ENCODE results near the gene BTBD16.
A peak's percentile ranks its signal among the peaks of the same experiment; 100 is the strongest.

The BTBD16 gene

GRCh38 chr10:122271076-122271475 lies at the start of gene BTBD16:
TSS of gene BTBD16 (plus strand) at chr10:122271296. CDS start at chr10:122275082, 3,786 bp downstream.
- DNase-seq = no peak

DNA sequence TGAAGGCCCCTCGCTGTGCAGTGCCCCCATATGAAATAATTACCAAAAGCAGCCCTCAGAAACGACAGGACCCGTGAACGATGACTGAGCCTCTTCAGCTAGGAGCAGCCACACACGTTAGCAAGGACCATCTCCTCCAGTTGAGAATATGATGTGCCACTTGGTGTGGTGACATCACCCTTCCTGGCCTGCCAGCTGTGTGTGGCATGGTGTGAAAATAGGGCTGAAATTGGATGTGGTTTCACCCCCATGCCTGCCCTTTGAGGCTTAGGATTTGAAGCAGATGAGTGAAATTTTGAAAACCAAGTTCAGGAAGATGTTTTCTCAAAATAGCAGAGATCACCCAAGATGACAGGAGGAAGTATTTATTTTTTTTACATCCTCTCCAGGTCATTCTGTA lies 49.1 kb upstream of the BTBD16 start:
- DNase-seq = peak; percentile 10

DNA sequence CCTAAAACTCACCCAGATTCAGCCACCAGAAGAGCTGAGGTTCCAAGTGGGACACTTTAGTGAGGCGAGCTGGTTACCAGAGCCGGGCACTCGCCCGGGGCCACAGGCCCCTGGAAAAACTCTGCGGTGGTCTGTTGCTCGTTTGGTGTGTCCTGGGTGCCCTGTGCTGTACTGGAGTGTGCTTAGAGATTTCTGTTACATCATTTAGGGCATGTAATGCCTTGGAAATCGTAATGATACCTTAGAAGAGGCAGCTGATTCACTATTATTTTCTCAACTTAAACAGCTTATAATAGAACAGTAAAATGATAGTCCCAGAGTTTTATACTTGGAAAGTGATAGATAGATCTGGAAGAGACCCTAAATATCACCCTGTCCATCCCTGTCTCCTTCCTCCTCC lies 48.5 kb upstream of the BTBD16 start:
- DNase-seq = no peak

DNA sequence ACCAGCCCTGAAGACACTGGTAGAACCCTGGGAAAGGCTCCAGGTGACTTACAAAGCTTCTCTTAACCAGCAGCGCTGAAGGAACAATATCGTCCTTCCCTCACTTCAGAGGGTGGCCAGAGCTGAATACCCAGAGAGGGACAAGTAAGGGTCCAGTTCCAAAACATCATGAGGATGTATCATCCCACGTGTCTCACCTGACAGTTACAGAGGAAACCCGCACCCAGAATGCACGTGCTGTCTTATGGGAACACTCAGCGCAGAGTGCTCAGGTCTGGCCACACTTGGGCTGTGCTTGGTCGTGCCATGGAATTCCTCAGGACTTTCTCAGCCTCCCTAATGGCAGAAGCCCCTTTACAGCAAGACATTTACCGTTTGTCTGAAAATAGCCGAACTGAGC lies 46.9 kb upstream of the BTBD16 start:
- no peak for DNase-seq

DNA sequence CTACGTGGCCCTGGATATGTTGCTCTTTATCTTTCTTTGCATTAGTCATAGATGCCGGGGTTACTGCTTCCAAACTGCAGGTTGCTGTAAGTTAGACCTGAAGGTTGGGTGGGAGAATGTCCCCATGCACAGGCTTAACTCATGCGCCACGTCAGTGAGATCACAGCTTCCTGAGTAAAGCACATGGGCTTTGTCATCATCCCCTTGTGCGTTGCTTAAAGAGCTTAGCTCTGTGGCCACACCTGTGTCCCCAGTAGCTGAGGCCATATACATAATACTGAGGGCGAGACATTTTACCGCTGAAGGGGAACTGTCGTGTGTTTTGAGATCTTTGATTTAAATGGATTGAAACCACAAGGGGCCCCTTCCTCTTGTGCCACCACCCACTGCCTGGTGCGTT lies 45.8 kb upstream of the BTBD16 start:
- DNase-seq = no peak

DNA sequence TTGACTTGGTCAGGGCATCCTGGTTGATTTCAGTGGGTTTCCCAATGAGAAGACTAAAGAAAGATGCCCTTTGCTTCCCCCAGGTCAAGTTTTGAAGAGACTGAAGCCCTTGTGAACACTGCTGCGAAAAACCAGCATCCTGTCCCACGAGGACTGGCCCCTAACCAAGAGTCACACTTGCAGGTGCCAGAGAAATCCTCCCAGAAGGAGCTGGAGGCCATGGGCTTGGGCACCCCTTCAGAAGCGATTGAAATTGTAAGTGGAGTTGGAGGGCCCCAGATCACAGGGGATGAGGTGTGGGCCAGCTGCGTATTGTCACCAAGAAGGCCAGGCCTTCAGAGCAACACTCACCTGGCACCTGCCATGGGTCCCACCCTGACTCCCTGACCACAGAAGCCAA lies 43.3 kb upstream of the BTBD16 start:
- DNase-seq = no peak

GRCh38 chr10:122229666-122230065 lies 41.4 kb upstream of the BTBD16 start:
- no peak for DNase-seq

DNA sequence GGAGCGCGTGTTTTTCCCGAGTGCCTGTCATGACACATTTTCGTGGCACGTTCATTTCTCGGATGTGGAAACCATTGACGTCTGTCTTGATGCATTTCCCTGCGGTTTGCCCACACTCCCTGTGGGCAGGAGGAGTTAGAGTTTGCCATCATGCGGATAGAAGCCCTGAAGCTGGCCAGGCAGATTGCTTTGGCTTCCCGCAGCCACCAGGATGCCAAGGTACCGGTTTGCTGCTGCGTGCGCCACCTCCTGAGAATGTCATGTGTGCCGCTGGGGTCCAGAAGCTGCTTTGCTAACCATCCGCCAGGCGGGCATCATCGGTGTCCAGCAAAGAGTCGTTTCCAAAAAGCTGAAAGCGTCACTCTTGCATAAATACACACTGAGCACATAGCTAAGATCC lies 40.9 kb upstream of the BTBD16 start:
- DNase-seq = no peak

DNA sequence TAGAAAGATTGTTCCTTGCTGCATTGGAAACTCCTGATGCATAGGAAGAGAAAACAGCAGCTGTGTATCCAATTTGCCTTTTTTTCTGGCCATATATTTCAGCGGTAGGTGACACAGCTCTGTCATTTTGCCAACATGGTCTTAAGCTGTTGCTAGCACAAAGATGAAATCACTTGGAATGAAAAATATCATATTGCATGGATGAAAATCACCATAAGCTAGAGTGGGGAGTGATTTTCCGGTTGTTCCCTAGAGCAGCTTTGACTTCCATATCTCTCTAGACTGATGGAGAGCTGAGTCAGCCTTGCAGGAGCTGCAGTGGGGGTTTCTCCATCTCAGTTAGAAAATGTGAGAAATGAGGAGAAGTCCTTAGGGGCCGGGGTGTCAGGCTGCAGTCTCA lies 38.3 kb upstream of the BTBD16 start:
- no peak for DNase-seq

DNA sequence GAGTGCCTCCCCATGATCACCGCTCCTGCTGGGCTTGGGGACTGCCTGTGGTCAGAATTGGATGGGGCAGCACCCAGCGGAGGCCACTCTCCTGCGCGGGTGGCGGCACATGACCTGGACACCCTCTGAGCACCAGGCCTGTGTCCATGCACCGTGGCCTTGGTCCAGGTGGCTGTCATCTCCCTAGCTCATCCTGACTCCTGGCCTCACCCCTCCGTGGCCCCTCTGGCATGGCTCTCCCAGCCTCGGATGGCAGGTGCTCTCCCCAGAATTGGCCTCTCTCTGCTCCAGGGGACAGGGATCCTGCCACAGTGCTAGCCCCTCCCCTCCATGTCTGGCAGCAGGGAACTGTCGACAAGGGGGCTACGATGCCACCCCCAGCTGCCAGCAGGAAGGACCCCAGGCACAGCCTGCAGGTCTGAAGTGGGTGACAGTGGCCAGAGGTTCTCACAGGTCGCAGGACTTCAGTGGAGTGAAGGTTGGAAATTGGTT lies 37.2 kb upstream of the BTBD16 start:
- DNase-seq = peak; percentile 48

- DNase-seq = peak; percentile 78
These were observed 36.7 kb upstream of the BTBD16 start for GRCh38 chr10:122234416-122234815.

- DNase-seq = peak; percentile 61
These were observed 34.3 kb upstream of the BTBD16 start for GRCh38 chr10:122236690-122237306.

DNA sequence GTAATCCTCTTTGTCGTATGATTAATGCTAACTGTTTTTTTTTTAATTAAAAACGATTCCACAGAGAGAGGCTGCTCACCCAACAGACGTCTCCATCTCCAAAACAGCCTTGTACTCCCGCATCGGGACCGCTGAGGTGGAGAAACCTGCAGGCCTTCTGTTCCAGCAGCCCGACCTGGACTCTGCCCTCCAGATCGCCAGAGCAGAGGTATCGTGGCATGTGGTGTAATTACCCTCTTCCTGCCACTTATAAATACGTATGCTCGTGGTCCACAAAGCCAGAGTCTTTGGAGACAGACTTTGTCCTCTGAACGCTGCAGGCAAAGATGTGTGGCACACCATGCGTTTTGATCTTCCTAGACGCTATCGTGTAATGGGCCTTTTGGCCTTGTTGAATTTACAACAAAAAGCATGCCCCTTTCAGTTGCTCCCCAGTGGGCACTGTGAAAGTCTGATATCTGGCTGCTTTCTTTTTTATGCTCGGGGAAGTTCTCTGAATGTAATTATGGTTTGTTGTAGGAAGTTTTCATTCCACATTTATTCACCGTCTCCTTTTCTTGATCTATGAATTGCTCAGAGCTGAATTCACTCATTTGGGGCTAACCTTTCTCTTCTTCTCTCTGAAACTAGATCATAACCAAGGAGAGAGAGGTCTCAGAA lies 33.6 kb upstream of the BTBD16 start:
- DNase-seq = no peak

DNA sequence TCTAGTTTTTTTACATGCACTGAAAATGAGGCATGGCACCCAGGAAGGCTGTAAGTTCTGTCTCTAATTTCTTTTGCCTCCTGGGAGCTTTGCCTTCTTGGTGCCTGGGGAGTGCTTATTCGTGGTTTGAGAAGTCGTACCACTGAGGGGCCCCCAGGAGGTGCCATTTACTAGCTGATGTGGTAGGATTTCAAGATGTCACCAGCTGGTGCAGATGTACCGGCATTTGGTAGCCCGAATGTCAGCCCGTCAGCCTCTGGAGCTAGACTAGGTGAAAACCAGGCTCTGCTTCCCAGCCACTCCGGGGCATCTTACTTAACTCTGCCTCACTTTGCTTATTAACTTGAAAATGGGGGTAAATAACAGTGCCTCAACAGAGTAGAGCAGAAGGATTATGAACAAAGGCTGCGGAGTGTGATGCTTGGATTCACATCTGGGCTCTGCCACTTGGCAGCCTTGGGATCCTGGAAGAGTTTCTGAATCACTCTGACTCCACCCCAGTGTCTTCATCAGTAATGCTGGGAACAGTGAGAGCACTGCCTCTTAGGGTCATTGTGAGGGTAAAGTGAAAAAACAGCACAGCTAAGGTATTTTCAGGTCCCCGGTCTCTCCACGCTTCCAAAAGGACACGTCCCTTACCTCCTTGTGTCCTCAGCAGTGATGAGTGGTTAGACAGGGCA lies 31.4 kb upstream of the BTBD16 start:
- no peak for DNase-seq

- no peak for DNase-seq
These were observed 30.7 kb upstream of the BTBD16 start for GRCh38 chr10:122240401-122240800.

GRCh38 chr10:122241836-122242235 lies 29.3 kb upstream of the BTBD16 start:
- no peak for DNase-seq

GRCh38 chr10:122243550-122243949 lies 27.5 kb upstream of the BTBD16 start:
- no peak for DNase-seq

DNA sequence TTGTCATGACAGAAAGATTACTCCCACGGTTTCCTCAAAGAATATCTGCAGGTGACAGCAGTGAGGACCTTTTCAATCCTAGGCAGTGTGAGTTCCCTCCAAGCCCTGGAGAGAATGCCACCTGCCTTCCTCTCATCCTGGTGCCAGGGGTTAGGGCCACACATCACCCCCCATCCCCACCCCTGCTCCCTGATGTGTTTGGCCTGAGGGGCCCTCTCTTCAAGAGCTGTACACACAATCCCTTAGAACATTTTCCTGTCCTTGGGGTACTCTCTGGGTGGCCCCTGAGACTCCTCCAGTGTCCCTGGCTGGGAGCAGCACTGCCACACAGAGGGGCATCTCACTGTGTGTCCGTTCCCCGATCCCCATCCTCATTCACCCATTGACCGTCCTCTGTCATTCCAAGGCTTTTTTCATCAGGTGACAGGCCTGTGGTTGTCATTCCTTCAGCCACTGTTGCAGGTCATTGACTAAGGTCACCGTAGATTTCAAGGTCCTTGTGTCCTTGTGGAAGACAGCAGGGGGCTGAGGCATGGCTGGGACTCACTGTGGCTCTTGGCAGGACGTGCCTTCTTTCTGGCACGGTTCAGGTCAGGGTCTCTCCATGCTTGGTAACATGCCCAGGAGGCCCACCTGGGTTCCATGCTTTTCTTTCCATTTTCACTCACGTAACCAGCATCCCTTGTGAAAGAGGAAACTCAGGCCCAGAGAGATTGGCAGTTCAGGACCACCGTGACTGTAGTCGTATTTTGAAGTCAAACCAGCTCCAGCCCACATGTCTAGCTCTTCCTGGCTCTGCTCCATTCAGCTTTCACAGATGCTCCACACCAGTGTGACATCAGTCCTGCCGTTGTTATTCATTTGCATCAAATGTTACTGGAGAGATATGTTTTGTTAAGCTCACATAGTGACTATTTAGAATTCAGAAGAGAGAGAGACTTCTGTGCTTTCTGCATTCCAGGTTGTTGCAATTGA lies 26.8 kb upstream of the BTBD16 start:
- DNase-seq = no peak

- DNase-seq = no peak
These were observed 26.0 kb upstream of the BTBD16 start for GRCh38 chr10:122245136-122245535.

- DNase-seq = no peak
These were observed 25.2 kb upstream of the BTBD16 start for GRCh38 chr10:122245897-122246296.

DNA sequence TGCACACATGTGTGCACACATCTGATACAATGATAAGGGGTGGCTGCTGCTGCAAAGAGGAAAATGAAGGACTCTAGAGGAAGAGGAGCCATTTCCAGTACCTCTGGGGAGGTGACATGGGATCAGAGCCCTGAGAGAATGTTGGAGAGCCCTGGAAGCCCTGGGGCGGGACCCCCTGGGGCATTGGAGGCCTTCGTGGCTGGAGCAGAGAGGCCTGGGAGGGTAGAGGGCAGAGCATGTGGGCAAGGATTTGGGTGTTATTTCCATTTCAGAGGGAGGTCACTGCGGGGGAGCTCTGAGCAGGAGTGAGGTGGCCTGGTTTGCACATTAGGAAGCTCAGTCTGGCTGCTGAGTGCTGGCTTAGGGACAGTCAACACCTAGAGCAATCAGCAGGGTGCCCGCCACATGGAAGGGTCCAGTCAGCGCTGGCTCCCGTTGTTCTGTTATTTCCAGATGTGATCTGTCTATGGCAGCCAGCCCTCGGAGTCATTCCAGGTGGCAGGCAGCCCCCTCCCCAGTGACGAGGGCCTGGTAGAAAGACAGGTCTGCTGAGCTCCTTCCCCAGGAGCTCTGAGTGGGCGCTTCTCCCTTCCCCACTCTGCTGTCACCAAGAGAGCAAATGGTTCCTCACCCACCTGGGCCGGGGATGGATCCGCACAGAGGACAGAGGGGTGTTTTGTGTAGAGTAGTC lies 24.1 kb upstream of the BTBD16 start:
- DNase-seq = no peak

All from DMS53 (cell line).